Prostate gland (tissue), 2 donors: ENCODE data around the gene SPTY2D1. TPM values are rescaled to one million over a fixed set of nuclear protein-coding genes. Genes with fewer than 3 reads are reported as not detected.
"Not testable (repeated sequence)": the region's sequence is repeated elsewhere in the genome, so short reads cannot be mapped to it uniquely, and the experiment has no call there.

Source experiments
- DNase-seq: peaks from one replicate; pipeline ENCODE4 v3.0.0-alpha.2; 2019; ENCODE audit warnings: low spot score
- H3K27ac ChIP-seq, 2 donors: fragments of 200-600 bp; sonication (generic); 2 replicates each; pipeline ENCODE4 v1.5.1; 2017 to 2019
- H3K27me3 ChIP-seq: fragments of 200-600 bp; sonication (generic); replicated peaks from 2 replicates; pipeline ENCODE4 v1.5.1; 2019; ENCODE audit not compliant: insufficient read depth
- H3K36me3 ChIP-seq, 2 donors: fragments of 200-600 bp; sonication (generic); 1 replicate in 1 of 2; 2 replicates in 1 of 2; pipeline versions ENCODE4 v1.5.1 to v1.8.1; 2017 to 2019
- H3K4me1 ChIP-seq: fragments of 200-600 bp; sonication (generic); replicated peaks from 2 replicates; pipeline ENCODE4 v1.5.1; 2019
- H3K4me3 ChIP-seq, 2 donors: fragments of 200-600 bp; sonication (generic); 2 replicates each; pipeline ENCODE4 v1.5.1; 2017 to 2019
- H3K9me3 ChIP-seq: fragments of 200-600 bp; sonication (generic); 2 replicates; pipeline ENCODE4 v1.5.1; 2017
- CTCF ChIP-seq, 4 experiments: fragments of 200-600 bp in 2 of 4; fragments of 450-650 bp in 2 of 4; sonication (generic) in 2 of 4; IDR thresholded peaks; 1 replicate in 3 of 4; 2 replicates in 1 of 4; pipeline ENCODE4 v1.5.1; 2016 to 2019; ENCODE audit warnings: antibody characterized with exemption in 4 of 4, mild to moderate bottlenecking in 2 of 4, moderate library complexity in 2 of 4
- POLR2A ChIP-seq: fragments of 450-650 bp; IDR thresholded peaks from one replicate; pipeline ENCODE4 v1.6.1; 2016; ENCODE audit warnings: antibody characterized with exemption, mild to moderate bottlenecking
- POLR2AphosphoS5 ChIP-seq: sonication (generic); formaldehyde crosslinking; IDR thresholded peaks from one replicate; pipeline ENCODE4 v1.6.1; 2017; ENCODE audit warnings: antibody characterized with exemption
- WGBS: methylation state at CpG from one replicate; pipeline ENCODE4 v1.1.5; 2018; 5-methylcytosine and 5-hydroxymethylcytosine counted together
- intact Hi-C: fragments of 100-400 bp; cut with DNase I; formaldehyde crosslinking; loops from one replicate; pipeline ENCODE4 v1.14.2; 2022
- total RNA-seq, 2 donors: library from RNA; depleted of rRNA; stranded (reverse); fragments of >200 nt; gene quantifications; one replicate each; pipeline ENCODE4 v1.1.0, GENCODE V29; 2016

Gene SPTY2D1
- total RNA-seq, 2 donors from 2014 or later: 18.0 to 19.3 TPM

GRCh38 chr11:18671246-18671645, 37.1 kb upstream of the SPTY2D1 start:
- intact Hi-C loops: no loop called here
- WGBS: 86% methylated on average over 2 of the region's 2 CpGs
- no peaks in the 10 kb centered on the region for H3K36me3 ChIP-seq
- DNase-seq: no peak
- no peaks in the 10 kb centered on the region for H3K9me3 ChIP-seq
- no peaks in the 10 kb centered on the region for H3K27me3 ChIP-seq
- no peak for TF ChIP-seq CTCF (IDR thresholded peaks at IDR 0.05)
- TF ChIP-seq POLR2AphosphoS5: no peak
- no peak for TF ChIP-seq POLR2A
- no peaks in the 10 kb centered on the region for H3K4me1 ChIP-seq
- H3K4me3 ChIP-seq: no peak overlapping the region
- no peak overlapping the region for H3K27ac ChIP-seq

- Histone ChIP-seq H3K27ac (no peak overlapping the region), H3K36me3 (no peaks in the 10 kb centered on the region), H3K4me3 (no peak overlapping the region), H3K27me3 (no peaks in the 10 kb centered on the region), H3K9me3 (no peaks in the 10 kb centered on the region), H3K4me1 (no peaks in the 10 kb centered on the region)
- 84% methylated on average over 4 of the region's 4 CpGs for WGBS
- TF ChIP-seq CTCF (IDR thresholded peaks at IDR 0.05) (no peak), POLR2A (no peak), POLR2AphosphoS5 (no peak)
- no peak for DNase-seq
- intact Hi-C loops: no loop called here
These were observed 35.6 kb upstream of the SPTY2D1 start for GRCh38 chr11:18669711-18670110.

- H3K27ac ChIP-seq: no peak overlapping the region
- DNase-seq: no peak
- no peaks in the 10 kb centered on the region for H3K4me1 ChIP-seq
- H3K9me3 ChIP-seq: no peaks in the 10 kb centered on the region
- TF ChIP-seq CTCF (IDR thresholded peaks at IDR 0.05): no peak
- TF ChIP-seq POLR2A: no peak
- no peak for TF ChIP-seq POLR2AphosphoS5
- 6% methylated on average over 2 of the region's 2 CpGs for WGBS
- H3K36me3 ChIP-seq: no peaks in the 10 kb centered on the region
- intact Hi-C loops: no loop called here
- H3K27me3 ChIP-seq: no peaks in the 10 kb centered on the region
- no peak overlapping the region for H3K4me3 ChIP-seq
These were observed 35.1 kb upstream of the SPTY2D1 start for GRCh38 chr11:18669219-18669596.

GRCh38 chr11:18668131-18668530, 34.0 kb upstream of the SPTY2D1 start:
- DNase-seq: no peak
- Histone ChIP-seq H3K27ac (no peak overlapping the region), H3K4me1 (no peaks in the 10 kb centered on the region), H3K4me3 (no peak overlapping the region), H3K9me3 (no peaks in the 10 kb centered on the region), H3K27me3 (no peaks in the 10 kb centered on the region), H3K36me3 (no peaks in the 10 kb centered on the region)
- intact Hi-C loops: no loop called here
- 86% methylated on average over 4 of the region's 4 CpGs for WGBS
- no peak for TF ChIP-seq POLR2A
- TF ChIP-seq POLR2AphosphoS5: no peak
- TF ChIP-seq CTCF (IDR thresholded peaks at IDR 0.05): no peak

- 80% methylated on average over 10 of the region's 10 CpGs for WGBS
- intact Hi-C loops, H3K4me3 ChIP-seq, H3K27ac ChIP-seq, H3K36me3 ChIP-seq, H3K9me3 ChIP-seq, H3K27me3 ChIP-seq, H3K4me1 ChIP-seq, DNase-seq: not testable (repeated sequence)
These were observed 31.3 kb upstream of the SPTY2D1 start for GRCh38 chr11:18665353-18665872.
